IPS-18a (cell line): Measurements from ENCODE around the gene SSH2.

ENCODE experiments used
- H3K27ac ChIP-seq: one replicate; pipeline ENCODE4 v1.5.1; 2013; ENCODE audit warnings: low read length
- H3K27me3 ChIP-seq: one replicate; pipeline ENCODE4 v1.6.1; 2013; ENCODE audit warnings: mild to moderate bottlenecking, low read length; ENCODE audit not compliant: control insufficient read depth, insufficient read depth
- H3K36me3 ChIP-seq: one replicate; pipeline ENCODE4 v1.6.1; 2013; ENCODE audit warnings: low read depth, low read length; ENCODE audit not compliant: control insufficient read depth
- H3K4me1 ChIP-seq: one replicate; pipeline ENCODE4 v1.6.1; 2013; ENCODE audit warnings: low read depth, low read length; ENCODE audit not compliant: control insufficient read depth
- H3K4me3 ChIP-seq: one replicate; pipeline ENCODE4 v1.5.1; 2013; ENCODE audit warnings: low read length
- H3K9ac ChIP-seq: one replicate; pipeline ENCODE4 v1.6.1; 2013; ENCODE audit warnings: mild to moderate bottlenecking, low read length, moderate library complexity
- H3K9me3 ChIP-seq: one replicate; pipeline ENCODE4 v1.6.1; 2013; ENCODE audit warnings: low read depth, low read length; ENCODE audit not compliant: control insufficient read depth

SSH2 gene

DNA sequence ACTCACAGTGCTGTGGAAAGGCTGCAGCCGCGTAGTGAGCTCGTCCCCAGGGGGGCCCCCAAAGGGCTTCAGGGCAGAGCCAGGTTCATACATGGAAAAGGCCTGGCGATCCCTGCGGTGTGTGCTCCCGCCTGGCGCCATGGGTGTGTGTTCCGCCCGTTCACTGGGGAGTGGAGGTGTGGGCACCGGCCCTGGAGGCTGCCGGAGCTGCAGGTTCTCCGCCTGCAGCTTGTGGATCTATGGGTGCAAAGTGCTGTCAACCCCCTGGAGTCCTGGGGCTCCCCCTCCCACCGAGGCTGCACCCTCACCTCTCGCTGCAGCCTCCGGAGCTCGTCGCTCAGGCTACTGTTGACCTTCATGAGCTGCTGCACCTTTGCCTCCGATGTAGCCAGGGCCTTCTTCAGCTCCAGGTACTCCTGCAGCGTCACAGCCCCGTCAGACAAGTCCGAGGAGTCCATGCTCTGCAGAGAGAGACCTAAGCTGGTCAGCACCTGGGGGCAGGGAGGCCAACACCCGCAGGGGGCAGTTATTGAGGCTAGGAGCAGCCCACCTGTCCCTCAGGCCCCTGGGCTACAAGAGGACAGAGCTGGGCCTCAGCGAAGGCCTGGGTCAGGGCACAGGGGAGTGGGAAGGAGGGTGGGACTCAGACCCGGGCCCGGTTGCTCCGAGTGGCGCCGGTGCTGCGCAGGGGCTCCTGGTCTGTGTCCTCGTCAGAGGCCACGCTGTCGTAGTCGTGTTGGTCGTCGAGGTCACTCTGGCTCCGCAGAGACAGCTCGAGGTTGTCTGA is 353.6 kb downstream of the SSH2 start:
- H3K27me3 ChIP-seq, result peaks cover 10% of the 10 kb centered on the region
- H3K4me1 ChIP-seq, result no peaks in the 10 kb centered on the region
- H3K9ac ChIP-seq, result no peak overlapping the region
- no peaks in the 10 kb centered on the region for H3K9me3 ChIP-seq
- H3K27ac ChIP-seq, result no peak overlapping the region
- peaks cover 22% of the 10 kb centered on the region for H3K36me3 ChIP-seq
- no peak overlapping the region for H3K4me3 ChIP-seq
